ENCODE data around the gene IFT80. TPM values are rescaled to one million over a fixed set of nuclear protein-coding genes. Genes with fewer than 3 reads are reported as not detected.
"Not testable (repeated sequence)": the region's sequence is repeated elsewhere in the genome, so short reads cannot be mapped to it uniquely, and the experiment has no call there.

IFT80 gene
- total RNA-seq, 2 donors from 2014 or later: 11.1 to 15.0 TPM

DNA sequence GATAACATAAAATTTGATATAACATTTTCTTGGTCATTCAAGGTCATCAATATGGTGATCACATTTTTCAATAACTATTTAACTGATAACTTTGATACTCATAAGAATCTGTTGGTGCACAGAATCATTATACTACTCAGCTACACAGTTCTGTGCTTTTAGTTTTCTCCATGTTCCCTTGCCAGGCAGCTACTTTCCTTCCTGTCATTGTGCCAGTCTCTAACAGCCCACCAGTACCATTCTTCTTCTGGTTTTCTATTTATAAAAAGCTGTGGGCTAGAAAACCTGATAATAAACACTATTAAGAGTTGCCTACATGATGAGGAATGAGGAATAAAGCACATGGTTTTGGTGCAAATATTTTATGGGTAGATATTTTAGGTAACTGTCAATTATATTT, 96.2 kb downstream of the IFT80 start:
- intact Hi-C loops (cut with DNase I, micrococcal nuclease): no loop called here
- ATAC-seq: no peak
- DNase-seq: no peak

DNA sequence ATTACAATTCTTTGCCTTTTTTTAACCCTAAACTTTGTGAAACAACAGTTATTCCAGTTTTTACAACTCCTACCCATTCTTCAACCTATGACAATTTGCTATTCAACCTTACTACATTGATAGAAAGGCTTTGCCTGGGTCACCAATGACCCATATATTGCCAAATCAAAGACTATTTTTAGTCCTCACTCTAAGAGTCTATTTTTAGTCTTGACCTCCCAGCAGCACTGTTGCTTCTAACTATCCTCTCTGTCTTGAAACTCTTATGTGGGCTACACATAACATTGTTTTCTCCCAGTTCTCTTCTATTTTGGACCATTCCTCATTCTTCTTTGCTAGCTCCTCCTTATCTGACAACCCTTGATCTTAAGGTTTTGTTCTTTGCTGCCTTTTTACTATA, 102.4 kb downstream of the IFT80 start:
- ATAC-seq: no peak
- DNase-seq: no peak
- intact Hi-C loops (cut with DNase I, micrococcal nuclease): no loop called here

GRCh38 chr3:160291909-160292299, 107.1 kb downstream of the IFT80 start:
- ATAC-seq: no peak
- intact Hi-C loops (cut with DNase I, micrococcal nuclease): no loop called here
- DNase-seq: no peak

DNA sequence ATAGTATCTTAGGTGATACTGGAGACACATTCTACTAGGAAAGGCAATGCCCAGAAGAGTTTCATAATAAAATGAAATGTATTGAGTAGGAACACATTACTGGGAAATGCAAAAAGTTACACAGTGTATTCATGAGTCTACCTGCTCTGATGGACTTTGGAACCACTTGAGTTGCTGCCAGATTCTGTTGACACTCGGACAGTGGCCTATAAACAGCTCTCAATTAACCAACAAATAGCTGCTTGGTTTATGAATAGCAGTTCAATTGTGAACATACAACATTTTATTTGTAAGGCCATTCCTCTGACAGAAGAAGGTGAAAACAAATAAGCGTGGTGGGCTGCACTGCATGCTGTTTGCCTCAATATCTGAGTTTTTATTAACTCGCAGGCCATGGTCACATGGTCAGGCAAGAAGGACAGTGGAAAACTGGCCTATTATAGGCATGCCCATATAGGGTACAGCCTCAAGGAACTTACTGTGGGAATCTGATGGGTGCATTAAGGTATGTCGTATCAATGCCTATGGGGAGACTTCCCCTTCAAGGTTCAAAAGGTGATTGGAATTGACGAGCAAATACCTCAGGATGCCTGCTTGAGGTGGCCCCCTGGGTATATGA, 107.6 kb downstream of the IFT80 start:
- peak; percentile 32 to 60 for DNase-seq
- intact Hi-C loops (cut with DNase I, micrococcal nuclease): no loop called here
- peak; percentile 95 for ATAC-seq

DNA sequence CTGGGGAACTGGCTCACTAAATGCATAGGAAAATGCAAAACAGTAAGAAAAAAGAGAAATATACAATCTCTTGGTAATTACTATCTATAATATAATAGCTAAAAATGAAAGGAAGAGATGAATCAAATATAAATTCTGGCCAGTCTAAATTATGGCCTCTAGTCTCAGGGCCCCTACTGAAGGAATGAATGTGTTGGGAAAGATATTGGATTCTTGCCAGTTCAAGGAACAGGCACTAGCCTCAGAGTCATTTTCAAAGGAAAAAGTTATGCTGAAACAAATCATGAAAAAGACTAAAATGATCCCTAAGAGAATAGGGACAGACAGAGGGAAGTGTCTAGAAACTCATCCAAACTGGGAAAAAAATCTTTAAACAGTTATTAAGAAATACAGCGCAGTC, 111.4 kb downstream of the IFT80 start:
- DNase-seq: no peak
- no peak for ATAC-seq
- intact Hi-C loops (cut with DNase I, micrococcal nuclease): no loop called here

GRCh38 chr3:160286231-160286630, 112.8 kb downstream of the IFT80 start:
- intact Hi-C loops (cut with DNase I, micrococcal nuclease): no loop called here

DNA sequence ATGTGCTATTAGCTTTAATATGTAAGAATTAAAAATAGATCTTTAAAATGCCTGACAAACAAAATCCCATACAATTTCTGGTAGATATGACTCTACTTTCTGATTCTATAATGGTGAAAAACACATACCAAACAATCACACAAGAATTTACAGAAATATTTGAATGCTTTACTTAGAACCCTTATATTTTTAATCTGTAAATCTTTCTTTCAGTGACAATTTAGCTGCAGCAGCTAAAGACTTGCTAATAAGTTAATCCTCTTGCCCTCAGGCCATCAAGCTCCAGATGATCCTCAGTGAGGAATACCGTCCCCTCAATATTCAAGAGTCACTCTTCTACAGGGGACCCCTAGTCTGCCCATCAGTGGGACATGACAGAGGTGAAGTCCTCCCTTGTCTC, 118.2 kb downstream of the IFT80 start:
- DNase-seq (no peak), ATAC-seq (no peak)
- intact Hi-C loops (cut with DNase I, micrococcal nuclease): no loop called here

More at GRCh38 chr3:160286231-160286630, 112.8 kb downstream of the IFT80 start:
- DNase-seq: no peak
- no peak for ATAC-seq

DNA sequence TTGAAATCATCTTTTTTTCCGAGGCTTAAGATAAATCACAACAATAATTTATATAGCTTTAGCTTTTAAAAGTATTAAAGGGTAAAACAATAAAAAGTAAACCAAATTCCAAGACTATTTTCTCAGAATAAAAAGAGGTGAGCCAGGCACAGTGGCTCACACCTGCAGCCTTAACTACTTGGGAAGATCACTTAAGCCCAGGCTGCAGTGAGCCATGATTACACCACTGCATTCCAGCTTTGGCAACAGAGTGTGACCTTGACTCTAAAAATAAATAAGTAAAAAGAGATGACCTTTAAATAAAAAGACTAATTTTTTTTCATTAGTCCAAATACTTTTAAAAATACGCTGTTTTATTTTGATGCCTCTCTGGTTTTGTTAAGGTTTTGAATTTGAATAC, 119.4 kb downstream of the IFT80 start:
- intact Hi-C loops (cut with DNase I, micrococcal nuclease): no loop called here
- ATAC-seq (no peak), DNase-seq (no peak)

DNA sequence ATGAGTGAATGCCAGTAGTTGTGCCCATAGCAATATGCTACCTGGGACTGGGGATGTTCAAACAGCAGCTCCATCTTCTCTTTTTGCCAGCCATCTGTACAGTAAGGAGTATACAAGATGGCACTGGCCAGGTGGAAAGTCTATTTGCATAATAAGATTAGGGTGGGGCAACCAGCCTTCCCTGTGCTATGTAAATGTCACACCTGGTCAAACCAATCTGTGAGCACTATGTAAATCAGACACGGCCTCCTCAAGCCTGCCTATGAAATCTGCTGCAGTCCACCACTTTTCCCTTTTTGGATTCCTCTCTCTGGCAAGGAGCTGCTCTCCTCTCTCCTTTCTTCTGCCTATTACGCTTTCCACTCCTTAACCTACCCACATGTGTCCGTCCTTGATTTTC, 120.8 kb downstream of the IFT80 start:
- DNase-seq: no peak
- no peak for ATAC-seq
- intact Hi-C loops (cut with DNase I, micrococcal nuclease): no loop called here

- intact Hi-C loops (cut with DNase I, micrococcal nuclease): no loop called here
- ATAC-seq (no peak), DNase-seq (no peak)
Observed at GRCh38 chr3:160265088-160265487, 133.9 kb downstream of the IFT80 start.

- DNase-seq (no peak), ATAC-seq (no peak)
- intact Hi-C loops (cut with DNase I, micrococcal nuclease): no loop called here
Observed at GRCh38 chr3:160260587-160261270, 138.3 kb downstream of the IFT80 start.

GRCh38 chr3:160259589-160259988, 139.4 kb downstream of the IFT80 start:
- no peak for ATAC-seq
- intact Hi-C loops (cut with DNase I, micrococcal nuclease): no loop called here
- DNase-seq: no peak

GRCh38 chr3:160257606-160258005, 141.4 kb downstream of the IFT80 start:
- intact Hi-C loops (cut with DNase I, micrococcal nuclease): no loop called here
- DNase-seq: no peak
- no peak for ATAC-seq

GRCh38 chr3:160253298-160253697, 145.7 kb downstream of the IFT80 start:
- no peak for ATAC-seq
- intact Hi-C loops (cut with DNase I, micrococcal nuclease): no loop called here
- no peak for DNase-seq

GRCh38 chr3:160247766-160248165, 151.3 kb downstream of the IFT80 start:
- no peak for ATAC-seq
- intact Hi-C loops (cut with DNase I, micrococcal nuclease): no loop called here
- no peak for DNase-seq

- DNase-seq: no peak
- intact Hi-C loops (cut with DNase I, micrococcal nuclease): no loop called here
- no peak for ATAC-seq
Observed at GRCh38 chr3:160245261-160245800, 153.7 kb downstream of the IFT80 start.

DNA sequence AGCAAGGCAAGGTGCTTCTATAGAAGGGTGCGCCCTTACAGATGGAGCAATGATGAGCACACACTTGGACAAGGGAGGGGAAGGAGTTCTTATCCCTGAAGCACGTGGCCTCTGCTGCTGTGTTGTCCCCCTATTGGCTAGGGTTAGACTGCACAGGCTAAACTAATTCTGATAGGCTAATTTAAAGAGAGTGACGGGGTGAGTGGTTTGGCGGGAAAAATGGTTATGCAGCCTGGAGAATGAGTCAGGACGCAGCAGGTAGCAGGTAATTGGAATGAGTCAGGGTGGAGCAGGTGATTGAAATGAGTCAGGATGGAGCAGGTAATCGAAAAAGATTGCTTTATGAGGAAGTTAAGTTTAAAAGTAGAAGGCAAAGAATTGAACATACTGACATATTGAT, 158.3 kb downstream of the IFT80 start:
- DNase-seq; intact Hi-C loops (cut with DNase I, micrococcal nuclease); ATAC-seq: not testable (repeated sequence)

DNA sequence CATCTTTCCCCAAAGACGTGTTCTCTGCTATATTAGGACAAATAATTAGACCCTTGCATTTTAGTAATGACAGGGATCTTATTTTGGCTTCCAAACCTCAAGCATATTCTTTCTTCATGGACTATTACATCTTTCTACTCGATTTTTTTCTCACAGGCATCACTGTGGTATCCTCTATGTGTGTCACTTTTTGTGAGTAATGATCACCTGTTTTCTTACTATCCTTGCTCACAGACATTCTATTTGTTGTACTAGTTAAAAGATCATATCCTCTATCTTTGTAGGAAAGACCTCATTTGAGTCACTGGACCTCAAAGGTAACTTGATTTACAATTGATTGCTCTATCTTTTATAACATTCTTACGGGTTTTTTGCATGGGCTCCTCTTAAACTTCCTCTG, 167.0 kb downstream of the IFT80 start:
- intact Hi-C loops (cut with DNase I, micrococcal nuclease): no loop called here
- DNase-seq (no peak), ATAC-seq (no peak)

DNA sequence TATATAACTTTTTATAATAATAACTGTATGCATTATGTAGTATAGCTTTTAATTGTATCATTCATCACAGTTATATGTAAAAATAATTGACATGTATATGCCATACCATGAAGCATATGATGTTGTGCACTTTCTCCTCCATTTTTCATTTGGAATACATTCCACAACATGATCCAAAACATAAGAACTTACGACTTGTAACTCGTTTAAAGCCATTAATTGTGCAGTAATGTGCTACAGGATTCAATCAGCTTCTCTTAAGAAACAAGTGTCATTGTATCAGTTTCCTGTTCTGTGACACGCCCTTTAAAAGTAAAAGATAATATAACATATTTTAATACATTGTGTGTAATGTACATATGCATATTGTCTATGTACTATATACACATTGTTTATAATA, 171.6 kb downstream of the IFT80 start:
- intact Hi-C loops (cut with DNase I, micrococcal nuclease): no loop called here
- ATAC-seq: no peak
- no peak for DNase-seq

- intact Hi-C loops (cut with DNase I, micrococcal nuclease): no loop called here
- peak; percentile 12 to 27 for DNase-seq
- ATAC-seq: peak; percentile 40
Observed at GRCh38 chr3:160226026-160226907, 172.8 kb downstream of the IFT80 start.

Measured in left colon (tissue), 2 donors.